Esophagus (tissue), 2 donors: Measurements from ENCODE around the gene RBFOX1. TPM values are rescaled to one million over a fixed set of nuclear protein-coding genes. Genes with fewer than 3 reads are reported as not detected.

ENCODE experiments used
- H3K27ac ChIP-seq, 2 donors: one replicate each; pipeline ENCODE4 v1.5.1; 2013; ENCODE audit warnings: low read depth in 2 of 2, mild to moderate bottlenecking in 2 of 2, inconsistent platforms in 1 of 2, low read length in 1 of 2, moderate library complexity in 1 of 2
- H3K27me3 ChIP-seq, 2 donors: one replicate each; pipeline ENCODE4 v1.6.1; 2013; ENCODE audit warnings: low read length in 2 of 2, control low read depth in 1 of 2, mild to moderate bottlenecking in 1 of 2; ENCODE audit not compliant: insufficient read depth in 2 of 2, control insufficient read depth in 1 of 2
- H3K36me3 ChIP-seq, 2 donors: one replicate each; pipeline ENCODE4 v1.6.1; 2013; ENCODE audit warnings: low read length in 1 of 2; ENCODE audit not compliant: control insufficient read depth in 2 of 2, insufficient read depth in 2 of 2
- H3K4me1 ChIP-seq, 2 donors: one replicate each; pipeline ENCODE4 v1.6.1; 2013; ENCODE audit warnings: low read length in 1 of 2; ENCODE audit not compliant: control insufficient read depth in 2 of 2, insufficient read depth in 2 of 2
- H3K4me3 ChIP-seq, 2 donors: one replicate each; pipeline ENCODE4 v1.5.1; 2013; ENCODE audit warnings: low read length in 2 of 2, mild to moderate bottlenecking in 2 of 2, low read depth in 1 of 2, moderate library complexity in 1 of 2
- H3K9me3 ChIP-seq, 2 donors: one replicate each; pipeline ENCODE4 v1.6.1; 2013; ENCODE audit warnings: mild to moderate bottlenecking in 2 of 2, low read depth in 1 of 2, low read length in 1 of 2, moderate library complexity in 1 of 2; ENCODE audit not compliant: control insufficient read depth in 2 of 2, insufficient read depth in 1 of 2
- WGBS, 2 donors: extraction: QIAGEN DNeasy Blood & Tissue Kit; methylation state at CpG; one replicate each; pipeline ENCODE4 v1.1.7; 2013; 5-methylcytosine and 5-hydroxymethylcytosine counted together
- polyA plus RNA-seq, 2 donors: library from polyadenylated mRNA; stranded (reverse); fragments of 200-250 nt; gene quantifications; one replicate each; pipeline ENCODE4 v1.2.3, GENCODE V29; 2013
- donor health status: healthy with polysubstance abuse.
- donor health status: Bipolar disorder and iron deficiency.

RBFOX1 gene
- polyA plus RNA-seq, 2 donors = 0.01 to 0.16 TPM

GRCh38 chr16:7330709-7331108, 1.9 kb upstream of the RBFOX1 start:
- 64 to 72% methylated on average over 8 of the region's 8 CpGs for WGBS, 2 donors
- Histone ChIP-seq H3K36me3 (no peaks in the 10 kb centered on the region), H3K27me3 (no peaks in the 10 kb centered on the region), H3K4me3 (no peak overlapping the region), H3K4me1 (no peaks in the 10 kb centered on the region), H3K9me3 (no peaks in the 10 kb centered on the region), H3K27ac (no peak overlapping the region)

- Histone ChIP-seq H3K36me3 (no peaks in the 10 kb centered on the region), H3K9me3 (no peaks in the 10 kb centered on the region), H3K27ac (no peak overlapping the region), H3K27me3 (no peaks in the 10 kb centered on the region), H3K4me3 (no peak overlapping the region), H3K4me1 (no peaks in the 10 kb centered on the region)
- 59 to 68% methylated on average over 6 of the region's 6 CpGs for WGBS, 2 donors
These were observed 648 bp upstream of the RBFOX1 start for GRCh38 chr16:7331997-7332396.

GRCh38 chr16:7333180-7333725, 608 bp downstream of the RBFOX1 start:
- H3K36me3 ChIP-seq = no peaks in the 10 kb centered on the region
- H3K4me3 ChIP-seq = no peak overlapping the region
- H3K27ac ChIP-seq = no peak overlapping the region
- no peaks in the 10 kb centered on the region for H3K9me3 ChIP-seq
- H3K4me1 ChIP-seq = no peaks in the 10 kb centered on the region
- WGBS, 2 donors = 63 to 81% methylated on average over 6 of the region's 6 CpGs
- H3K27me3 ChIP-seq = no peaks in the 10 kb centered on the region

GRCh38 chr16:7334801-7335560, 2.3 kb downstream of the RBFOX1 start:
- Histone ChIP-seq H3K4me3 (no peak overlapping the region), H3K9me3 (no peaks in the 10 kb centered on the region), H3K27ac (no peak overlapping the region), H3K4me1 (no peaks in the 10 kb centered on the region), H3K36me3 (no peaks in the 10 kb centered on the region), H3K27me3 (no peaks in the 10 kb centered on the region)
- WGBS, 2 donors = 68 to 77% methylated on average over 3 of the region's 3 CpGs

GRCh38 chr16:7335991-7336634, 3.5 kb downstream of the RBFOX1 start:
- Histone ChIP-seq H3K4me1 (no peaks in the 10 kb centered on the region), H3K4me3 (no peak overlapping the region), H3K9me3 (no peaks in the 10 kb centered on the region), H3K27ac (no peak overlapping the region), H3K36me3 (no peaks in the 10 kb centered on the region), H3K27me3 (no peaks in the 10 kb centered on the region)
- WGBS, 2 donors = 64 to 66% methylated on average over 3 of the region's 3 CpGs

GRCh38 chr16:7336742-7337141, 4.1 kb downstream of the RBFOX1 start:
- 61 to 69% methylated on average over 1 of the region's 1 CpG for WGBS, 2 donors
- Histone ChIP-seq H3K27ac (no peak overlapping the region), H3K27me3 (no peaks in the 10 kb centered on the region), H3K36me3 (no peaks in the 10 kb centered on the region), H3K9me3 (no peaks in the 10 kb centered on the region), H3K4me1 (no peaks in the 10 kb centered on the region), H3K4me3 (no peak overlapping the region)

GRCh38 chr16:7338826-7339225, 6.2 kb downstream of the RBFOX1 start:
- WGBS, 2 donors = 75 to 76% methylated on average over 4 of the region's 4 CpGs
- no peaks in the 10 kb centered on the region for H3K36me3 ChIP-seq
- no peaks in the 10 kb centered on the region for H3K9me3 ChIP-seq
- no peak overlapping the region for H3K27ac ChIP-seq
- H3K4me1 ChIP-seq = no peaks in the 10 kb centered on the region
- H3K27me3 ChIP-seq = no peaks in the 10 kb centered on the region
- H3K4me3 ChIP-seq = no peak overlapping the region

GRCh38 chr16:7339700-7340099, 7.1 kb downstream of the RBFOX1 start:
- Histone ChIP-seq H3K36me3 (no peaks in the 10 kb centered on the region), H3K27ac (no peak overlapping the region), H3K9me3 (no peaks in the 10 kb centered on the region), H3K4me3 (no peak overlapping the region), H3K4me1 (no peaks in the 10 kb centered on the region), H3K27me3 (no peaks in the 10 kb centered on the region)
- WGBS, 2 donors = 98 to 100% methylated on average over 1 of the region's 1 CpG

GRCh38 chr16:7340938-7341337, 8.3 kb downstream of the RBFOX1 start:
- Histone ChIP-seq H3K9me3 (no peaks in the 10 kb centered on the region), H3K4me3 (no peak overlapping the region), H3K27ac (no peak overlapping the region), H3K4me1 (no peaks in the 10 kb centered on the region), H3K36me3 (no peaks in the 10 kb centered on the region), H3K27me3 (no peaks in the 10 kb centered on the region)
- WGBS, 2 donors = 63 to 64% methylated on average over 5 of the region's 5 CpGs
